Measurements from ENCODE around the gene SKIDA1. TPM values are rescaled to one million over a fixed set of nuclear protein-coding genes. Genes with fewer than 3 reads are reported as not detected.

Gene SKIDA1
- total RNA-seq, 1 donor, result 0.36 TPM

- H3K4me1 ChIP-seq (ENCODE audit: insufficient read depth, low read length), result peaks cover 10% of the 10 kb centered on the region
- H3K36me3 ChIP-seq (ENCODE audit: insufficient read depth, low read length), result no peaks in the 10 kb centered on the region
- H3K27me3 ChIP-seq (ENCODE audit: insufficient read depth, low read length), result peaks cover 20% of the 10 kb centered on the region
- peak; percentile 69 for DNase-seq (ENCODE audit: insufficient read length, low spot score, missing footprints)
- no peak overlapping the region for H3K27ac ChIP-seq (ENCODE audit: low read depth, low read length)
- TF ChIP-seq CTCF (IDR thresholded peaks at IDR 0.05; ENCODE audit: extremely low read depth, low read depth, low read length), result no peak
- H2AFZ ChIP-seq (ENCODE audit: low read length), result no peak overlapping the region
- H3K9me3 ChIP-seq (ENCODE audit: low read depth, low read length), result no peaks in the 10 kb centered on the region
- no peak overlapping the region for H3K4me3 ChIP-seq (ENCODE audit: insufficient read depth, low read length)
- H3K4me2 ChIP-seq (ENCODE audit: insufficient read depth, low read length), result no peak overlapping the region
- no peaks in the 10 kb centered on the region for H4K20me1 ChIP-seq (ENCODE audit: insufficient read depth, low read length)
- no peaks in the 10 kb centered on the region for H3K79me2 ChIP-seq (ENCODE audit: insufficient read depth, low read length)
Measured at GRCh38 chr10:21498986-21499385, 26.5 kb downstream of the SKIDA1 start.

GRCh38 chr10:21498377-21498776 is 27.1 kb downstream of the SKIDA1 start:
- Histone ChIP-seq H3K27me3 (ENCODE audit: insufficient read depth, low read length) (peaks cover 20% of the 10 kb centered on the region), H4K20me1 (ENCODE audit: insufficient read depth, low read length) (no peaks in the 10 kb centered on the region), H3K9me3 (ENCODE audit: low read depth, low read length) (no peaks in the 10 kb centered on the region), H2AFZ (ENCODE audit: low read length) (no peak overlapping the region), H3K4me3 (ENCODE audit: insufficient read depth, low read length) (no peak overlapping the region), H3K79me2 (ENCODE audit: insufficient read depth, low read length) (no peaks in the 10 kb centered on the region), H3K4me2 (ENCODE audit: insufficient read depth, low read length) (no peak overlapping the region), H3K36me3 (ENCODE audit: insufficient read depth, low read length) (no peaks in the 10 kb centered on the region), H3K27ac (ENCODE audit: low read depth, low read length) (no peak overlapping the region), H3K4me1 (ENCODE audit: insufficient read depth, low read length) (peaks cover 10% of the 10 kb centered on the region)
- TF ChIP-seq CTCF (IDR thresholded peaks at IDR 0.05; ENCODE audit: extremely low read depth, low read depth, low read length), result no peak
- peak; percentile 27 for DNase-seq (ENCODE audit: insufficient read length, low spot score, missing footprints)

- no peak for TF ChIP-seq CTCF (IDR thresholded peaks at IDR 0.05; ENCODE audit: extremely low read depth, low read depth, low read length)
Measured at GRCh38 chr10:21497177-21497807, 28.2 kb downstream of the SKIDA1 start.

GRCh38 chr10:21496343-21497176 is 28.9 kb downstream of the SKIDA1 start:
- no peaks in the 10 kb centered on the region for H3K9me3 ChIP-seq (ENCODE audit: low read depth, low read length)
- no peak overlapping the region for H3K27ac ChIP-seq (ENCODE audit: low read depth, low read length)
- H3K4me3 ChIP-seq (ENCODE audit: insufficient read depth, low read length), result peak overlapping the region; percentile 90
- peak; percentile 93 for DNase-seq (ENCODE audit: insufficient read length, low spot score, missing footprints)
- H3K4me1 ChIP-seq (ENCODE audit: insufficient read depth, low read length), result peaks cover 10% of the 10 kb centered on the region
- peak; percentile 25 for TF ChIP-seq CTCF (IDR thresholded peaks at IDR 0.05; ENCODE audit: extremely low read depth, low read depth, low read length)
- peak overlapping the region; percentile 99 for H3K4me2 ChIP-seq (ENCODE audit: insufficient read depth, low read length)
- no peaks in the 10 kb centered on the region for H3K36me3 ChIP-seq (ENCODE audit: insufficient read depth, low read length)
- peaks cover 20% of the 10 kb centered on the region for H3K27me3 ChIP-seq (ENCODE audit: insufficient read depth, low read length)
- no peaks in the 10 kb centered on the region for H4K20me1 ChIP-seq (ENCODE audit: insufficient read depth, low read length)
- no peaks in the 10 kb centered on the region for H3K79me2 ChIP-seq (ENCODE audit: insufficient read depth, low read length)
- peak overlapping the region; percentile 89 for H2AFZ ChIP-seq (ENCODE audit: low read length)

More at GRCh38 chr10:21497177-21497807, 28.2 kb downstream of the SKIDA1 start:
- Histone ChIP-seq H3K4me2 (ENCODE audit: insufficient read depth, low read length) (peak overlapping the region; percentile 99), H3K4me1 (ENCODE audit: insufficient read depth, low read length) (peaks cover 10% of the 10 kb centered on the region), H3K27ac (ENCODE audit: low read depth, low read length) (no peak overlapping the region), H3K27me3 (ENCODE audit: insufficient read depth, low read length) (peaks cover 20% of the 10 kb centered on the region), H4K20me1 (ENCODE audit: insufficient read depth, low read length) (no peaks in the 10 kb centered on the region), H2AFZ (ENCODE audit: low read length) (peak overlapping the region; percentile 84), H3K9me3 (ENCODE audit: low read depth, low read length) (no peaks in the 10 kb centered on the region), H3K36me3 (ENCODE audit: insufficient read depth, low read length) (no peaks in the 10 kb centered on the region), H3K79me2 (ENCODE audit: insufficient read depth, low read length) (no peaks in the 10 kb centered on the region), H3K4me3 (ENCODE audit: insufficient read depth, low read length) (peak overlapping the region; percentile 90)
- peak; percentile 98 for DNase-seq (ENCODE audit: insufficient read length, low spot score, missing footprints)
